ENCODE data around the gene DOCK10. TPM values are rescaled to one million over a fixed set of nuclear protein-coding genes. Genes with fewer than 3 reads are reported as not detected.

Gene DOCK10
- total and polyA plus RNA-seq, 9 of the 15 experiments (the other 6 are each of a cell fraction or from before 2014, with no cell fraction given): 0.01 to 0.87 (median 0.18) TPM

GRCh38 chr2:224793946-224794345, 248.3 kb downstream of the DOCK10 start:
- Histone ChIP-seq H3K4me3 (no peak overlapping the region), H3K27me3 (ENCODE audit: control insufficient read depth in 2 of 2, insufficient read depth in 2 of 2, low read length in 2 of 2) (no peaks in the 10 kb centered on the region), H3K79me2 (ENCODE audit: control insufficient read depth, insufficient read depth, low read length) (no peaks in the 10 kb centered on the region), H3K9me3 (replicated peaks; ENCODE audit: control insufficient read depth, insufficient read depth, low read depth, low read length) (no peaks in the 10 kb centered on the region), H3K36me3 (ENCODE audit: control insufficient read depth, insufficient read depth, low read length) (no peaks in the 10 kb centered on the region), H3K9ac (ENCODE audit: insufficient read depth in 1 of 2, low read depth in 2 of 2, low read length in 2 of 2) (no peak overlapping the region), H3K4me2 (ENCODE audit: insufficient read depth, low read length) (no peak overlapping the region), H3K27ac (ENCODE audit: extremely low read depth, low read depth, low read length) (no peak overlapping the region), H3K9me1 (ENCODE audit: control insufficient read depth, insufficient read depth, low read length) (no peaks in the 10 kb centered on the region), H4K20me1 (replicated peaks; ENCODE audit: control insufficient read depth, insufficient read depth, low read length) (no peaks in the 10 kb centered on the region), H3K4me1 (replicated peaks in 1 of 2; ENCODE audit: control insufficient read depth in 2 of 2, insufficient read depth in 2 of 2, low read length in 2 of 2) (no peaks in the 10 kb centered on the region), H2AFZ (ENCODE audit: low read depth, low read length) (no peak overlapping the region)
- ChIA-PET POLR2A (no interaction called here), CTCF (ENCODE audit: low intra/inter-chr PET ratio) (no interaction called here)
- DNase-seq (ENCODE audit: extremely low read depth in 1 of 4, low spot score in 3 of 4): no peak
- 0% methylated on average over 3 of the region's 3 CpGs for WGBS (ENCODE audit: insufficient coverage, low coverage, missing lambda C conversion rate)
- in situ Hi-C loops (cut with MboI) (no loop called here), intact Hi-C loops (cut with micrococcal nuclease) (no loop called here)
- ATAC-seq: no peak
- no TSS peak for BruUV-seq (replicated peaks)
- FAIRE-seq: no peak
- no peak for TF ChIP-seq ZNF766 (CRISPR knock-in tag; conservative IDR thresholded peaks at IDR 0.05)
- no peak for TF ChIP-seq NUFIP1 (IDR thresholded peaks at IDR 0.05; ENCODE audit: partially characterized antibody)
- TF ChIP-seq SAFB2 (IDR thresholded peaks at IDR 0.05; ENCODE audit: borderline replicate concordance, low read depth, low read length, severe bottlenecking): no peak
- no peak for TF ChIP-seq TAF7 (tag; IDR thresholded peaks at IDR 0.05)
- no peak for TF ChIP-seq ZNF146 (CRISPR knock-in tag; IDR thresholded peaks at IDR 0.05; ENCODE audit: unreplicated experiment)
- no peak for TF ChIP-seq SMC3 (conservative IDR thresholded peaks at IDR 0.05; ENCODE audit: insufficient read depth, low read depth, low read length)
- no peak for TF ChIP-seq DPF2 (IDR thresholded peaks at IDR 0.05)
- TF ChIP-seq KDM5B (IDR thresholded peaks at IDR 0.05; ENCODE audit: insufficient replicate concordance, low read depth, low read length): no peak
- TF ChIP-seq HDAC8 (tag; IDR thresholded peaks at IDR 0.05): no peak
- TF ChIP-seq AFF4 (CRISPR knock-in tag; IDR thresholded peaks at IDR 0.05): no peak
- no peak for TF ChIP-seq PHB2 (IDR thresholded peaks at IDR 0.05; ENCODE audit: low read depth)

All from K562 (cell line).